Sigmoid colon (tissue), 3 donors: Measurements from ENCODE around the gene EMILIN2.

ENCODE experiments used
- CTCF ChIP-seq, 4 experiments: fragments of 450-650 bp in 3 of 4; fragments of 200-600 bp in 1 of 4; IDR thresholded peaks; one replicate each; pipeline ENCODE4 v1.5.1; 2016 to 2019; ENCODE audit warnings: antibody characterized with exemption in 4 of 4, mild to moderate bottlenecking in 3 of 4, moderate library complexity in 2 of 4
- POLR2A ChIP-seq, 2 donors: fragments of 450-650 bp; IDR thresholded peaks; one replicate each; pipeline ENCODE4 v1.6.1; 2016; ENCODE audit warnings: antibody characterized with exemption in 2 of 2, mild to moderate bottlenecking in 2 of 2, moderate library complexity in 2 of 2

- TF ChIP-seq CTCF (IDR thresholded peaks at IDR 0.05) (no peak), POLR2A (IDR thresholded peaks at IDR 0.05) (no peak)
Observed at GRCh38 chr18:2851771-2852170, 5.0 kb downstream of the EMILIN2 start.
